IMR-90 (cell line): Measurements from ENCODE around the gene IL20. TPM values are rescaled to one million over a fixed set of nuclear protein-coding genes. Genes with fewer than 3 reads are reported as not detected.
A peak's percentile ranks its signal among the peaks of the same experiment; 100 is the strongest.

Experiments used
- ATAC-seq: fragments of 200-7000 bp; cut with Tn5 transposase; 2 replicates; pipeline ENCODE4 v1.9.1; 2020; ENCODE audit warnings: low read depth, mild to moderate bottlenecking, moderate library complexity
- BruUV-seq: library from RNA; stranded (reverse); fragments of 400-500 nt; replicated peaks from 2 replicates; lab custom pipeline; 2021; lab: Mats Ljungman, UMichigan
- CTCF ChIA-PET: fragments of 300-600 bp; formaldehyde crosslinking; extraction: SDS; loops from one replicate; lab custom pipeline; 2021; ENCODE audit warnings: antibody characterized with exemption; lab: Yijun Ruan, JAX
- POLR2A ChIA-PET: fragments of 300-600 bp; sonication (Branson Sonifier 250); formaldehyde crosslinking; loops from one replicate; lab custom pipeline; 2022; ENCODE audit warnings: antibody characterized with exemption; ENCODE audit not compliant: unreplicated experiment; lab: Charles Lee
- DNase-seq: peaks from one replicate; pipeline ENCODE4 v3.0.0; 2013
- H2AFZ ChIP-seq: replicated peaks from 2 replicates; pipeline ENCODE3; 2013; ENCODE audit warnings: low read length, mild to moderate bottlenecking; ENCODE audit not compliant: poor library complexity
- H2AK5ac ChIP-seq: 2 replicates; pipeline ENCODE4 v1.6.1; 2013; ENCODE audit warnings: low read depth, low read length, inconsistent platforms
- H2AK9ac ChIP-seq: replicated peaks from 2 replicates; pipeline ENCODE3; 2013; ENCODE audit warnings: mild to moderate bottlenecking, low read depth, low read length, moderate library complexity; ENCODE audit not compliant: poor library complexity
- H2BK120ac ChIP-seq: 2 replicates; pipeline ENCODE4 v1.6.1; 2013; ENCODE audit warnings: low read depth, low read length, inconsistent platforms
- H2BK15ac ChIP-seq: 3 replicates; pipeline ENCODE4 v1.6.1; 2013; ENCODE audit warnings: low read depth, low read length, inconsistent platforms
- H2BK20ac ChIP-seq: 2 replicates; pipeline ENCODE4 v1.6.1; 2013; ENCODE audit warnings: low read depth, mild to moderate bottlenecking, inconsistent platforms, low read length, moderate library complexity
- H2BK5ac ChIP-seq: 2 replicates; pipeline ENCODE4 v1.6.1; 2013; ENCODE audit warnings: mild to moderate bottlenecking, low read depth, low read length, inconsistent platforms; ENCODE audit not compliant: poor library complexity, severe bottlenecking
- H3K14ac ChIP-seq: replicated peaks from 2 replicates; pipeline ENCODE4 v1.6.1; 2013; ENCODE audit warnings: low read depth, low read length, inconsistent platforms
- H3K18ac ChIP-seq: 2 replicates; pipeline ENCODE4 v1.6.1; 2013; ENCODE audit warnings: low read depth, low read length, control low read depth
- H3K23ac ChIP-seq: 2 replicates; pipeline ENCODE4 v1.6.1; 2013; ENCODE audit warnings: low read depth, low read length, inconsistent platforms
- H3K27ac ChIP-seq: 2 replicates; pipeline ENCODE4 v1.5.1; 2013; ENCODE audit warnings: mild to moderate bottlenecking, control low read depth, low read length; ENCODE audit not compliant: insufficient read depth
- H3K27me3 ChIP-seq: 2 replicates; pipeline ENCODE4 v1.6.1; 2013; ENCODE audit warnings: low read length; ENCODE audit not compliant: control insufficient read depth, insufficient read depth
- H3K36me3 ChIP-seq: 2 replicates; pipeline ENCODE4 v1.6.1; 2013; ENCODE audit warnings: low read length, mixed read lengths; ENCODE audit not compliant: control insufficient read depth, insufficient read depth
- H3K4ac ChIP-seq: 2 replicates; pipeline ENCODE4 v1.6.1; 2013; ENCODE audit warnings: low read depth, low read length, inconsistent platforms
- H3K4me1 ChIP-seq: 2 replicates; pipeline ENCODE4 v1.6.1; 2013; ENCODE audit warnings: low read length, mixed read lengths; ENCODE audit not compliant: control insufficient read depth, insufficient read depth
- H3K4me2 ChIP-seq: 2 replicates; pipeline ENCODE4 v1.6.1; 2013; ENCODE audit warnings: low read depth, mild to moderate bottlenecking, control low read depth, low read length, moderate library complexity
- H3K4me3 ChIP-seq: 2 replicates; pipeline ENCODE4 v1.5.1; 2013; ENCODE audit warnings: low read depth, mild to moderate bottlenecking, control low read depth, low read length, moderate library complexity; ENCODE audit not compliant: insufficient read depth
- H3K56ac ChIP-seq: 2 replicates; pipeline ENCODE4 v1.6.1; 2013; ENCODE audit warnings: low read length, inconsistent platforms; ENCODE audit not compliant: insufficient read depth; ENCODE audit errors: extremely low read depth
- H3K79me1 ChIP-seq, 2 experiments: 2 replicates each; pipeline ENCODE4 v1.6.1; 2013; ENCODE audit warnings: low read length in 2 of 2, inconsistent platforms in 1 of 2, low read depth in 1 of 2
- H3K9ac ChIP-seq: 2 replicates; pipeline ENCODE4 v1.6.1; 2013; ENCODE audit warnings: low read depth, low read length, control low read depth
- H3K9me1 ChIP-seq: 2 replicates; pipeline ENCODE4 v1.6.1; 2013; ENCODE audit warnings: low read length, inconsistent platforms; ENCODE audit not compliant: insufficient read depth
- H3K9me3 ChIP-seq: 2 replicates; pipeline ENCODE4 v1.6.1; 2013; ENCODE audit warnings: low read length; ENCODE audit not compliant: control insufficient read depth, insufficient read depth
- H4K20me1 ChIP-seq: 2 replicates; pipeline ENCODE4 v1.6.1; 2013; ENCODE audit warnings: low read length, inconsistent platforms; ENCODE audit not compliant: insufficient read depth
- H4K5ac ChIP-seq: 2 replicates; pipeline ENCODE4 v1.6.1; 2013; ENCODE audit warnings: mild to moderate bottlenecking, low read depth, low read length, control low read depth
- H4K8ac ChIP-seq, 2 experiments: 2 replicates each; pipeline ENCODE4 v1.6.1; 2013; ENCODE audit warnings: low read depth in 2 of 2, low read length in 2 of 2, control low read depth in 1 of 2, inconsistent platforms in 1 of 2
- H4K91ac ChIP-seq: 2 replicates; pipeline ENCODE4 v1.6.1; 2013; ENCODE audit warnings: low read depth, low read length, inconsistent platforms; ENCODE audit not compliant: insufficient read depth
- CEBPB ChIP-seq: IDR thresholded peaks from 2 replicates; pipeline ENCODE4 v1.6.1; 2012; ENCODE audit warnings: low read depth, low read length, improper control_type of control experiment
- MAZ ChIP-seq: IDR thresholded peaks from 2 replicates; pipeline ENCODE4 v1.6.1; 2012; ENCODE audit warnings: low read depth, mild to moderate bottlenecking, low read length, improper control_type of control experiment, moderate library complexity, borderline replicate concordance
- POLR2A ChIP-seq: IDR thresholded peaks from 2 replicates; pipeline ENCODE4 v1.6.1; 2012; ENCODE audit warnings: mild to moderate bottlenecking, low read depth, low read length
- RAD21 ChIP-seq: IDR thresholded peaks from 2 replicates; pipeline ENCODE4 v1.6.1; 2012; ENCODE audit warnings: low read length, improper control_type of control experiment
- RCOR1 ChIP-seq: IDR thresholded peaks from 2 replicates; pipeline ENCODE4 v1.6.1; 2012; ENCODE audit warnings: mild to moderate bottlenecking, low read length, improper control_type of control experiment; ENCODE audit not compliant: insufficient replicate concordance
- SMC3 ChIP-seq: fragments of 150-350 bp; IDR thresholded peaks from 2 replicates; pipeline ENCODE4 v1.6.1; 2016; ENCODE audit warnings: low read depth, mild to moderate bottlenecking, antibody characterized with exemption, low read length, moderate library complexity
- WGBS, 2 experiments: methylation state at CpG; one replicate each; pipeline versions ENCODE4 v1.1.5 to v1.1.7; 2013; ENCODE audit warnings: missing lambda C conversion rate in 2 of 2; ENCODE audit not compliant: insufficient read length in 1 of 2; ENCODE audit errors: extremely low coverage in 2 of 2; 5-methylcytosine and 5-hydroxymethylcytosine counted together
- dilution Hi-C: fragments of 300-500 bp; cut with HindIII; formaldehyde crosslinking; loops from one replicate; pipeline ENCODE4 v1.14.3; 2018; ENCODE audit warnings: low sequenced_read_pairs; ENCODE audit not compliant: unreplicated experiment
- in situ Hi-C: fragments of 300-500 bp; cut with MboI; formaldehyde crosslinking; loops from 3 replicates; pipeline ENCODE4 v1.14.3; 2019; ENCODE audit warnings: low sequenced_read_pairs, inconsistent platforms, mixed read lengths
- intact Hi-C: fragments of 100-400 bp; cut with micrococcal nuclease; formaldehyde crosslinking; loops from 2 replicates; pipeline ENCODE4 v1.10.0; 2022
- polyA plus RNA-seq, 3 experiments: library from polyadenylated mRNA; depleted of rRNA; stranded (reverse); fragments of >200 nt; gene quantifications; 2 replicates each; pipeline ENCODE4 v1.2.3, GENCODE V29; 2012; ENCODE audit warnings: low replicate concordance in 1 of 3
- total RNA-seq: library from RNA; depleted of rRNA; stranded (reverse); fragments of >200 nt; gene quantifications from 2 replicates; pipeline ENCODE4 v1.2.3, GENCODE V29; 2012

The IL20 gene
- total and polyA plus RNA-seq, 2 of the 4 experiments (the other 2 are of a cell fraction): not detected

DNA sequence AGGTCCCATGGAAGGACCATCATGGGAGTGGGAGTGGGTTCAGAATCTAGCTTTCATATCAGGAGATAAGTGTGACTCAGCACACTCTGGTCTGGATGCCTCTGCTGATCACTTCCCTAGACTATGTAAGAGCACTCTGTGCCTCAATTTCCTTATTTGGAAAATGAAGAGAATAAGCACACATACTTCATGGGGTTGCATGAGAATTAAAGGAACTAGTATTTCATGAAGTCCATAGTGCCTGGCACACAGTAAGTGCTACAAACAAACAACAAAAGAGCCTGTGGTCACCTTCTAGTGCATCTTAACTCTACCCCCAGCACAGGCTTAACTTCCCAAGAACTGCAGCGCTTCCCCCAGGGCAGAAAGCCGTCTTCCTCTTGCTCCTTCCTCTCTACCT lies 9.6 kb upstream of the IL20 start:
- dilution Hi-C loops (no loop called here), intact Hi-C loops (no loop called here), in situ Hi-C loops (no loop called here)
- 0 out of 2 replicates have a peak, but pooled peaks cover 4% of the 10 kb centered on the region for H3K9me1 ChIP-seq
- H2BK20ac ChIP-seq: no peak overlapping the region
- H2BK5ac ChIP-seq: no peak overlapping the region
- H2AFZ ChIP-seq: no peak overlapping the region
- no peak for TF ChIP-seq SMC3
- TF ChIP-seq MAZ: no peak
- TF ChIP-seq POLR2A: no peak
- TF ChIP-seq RCOR1: no peak
- no peak for TF ChIP-seq CEBPB
- TF ChIP-seq RAD21: no peak
- H2BK15ac ChIP-seq: no peak overlapping the region
- no peak overlapping the region for H2AK5ac ChIP-seq
- H3K4me1 ChIP-seq: peaks cover 2% of the 10 kb centered on the region; the same call in 1 of the 2 replicates
- DNase-seq (no peak), ATAC-seq (no peak)
- peaks cover 12% of the 10 kb centered on the region for H3K27me3 ChIP-seq
- no peak overlapping the region for H3K18ac ChIP-seq
- H3K23ac ChIP-seq: no peak overlapping the region
- CTCF ChIA-PET: no interaction called here
- no peak overlapping the region for H3K27ac ChIP-seq
- H3K79me1 ChIP-seq: no peaks in the 10 kb centered on the region
- no peak overlapping the region for H3K4me2 ChIP-seq
- no peak overlapping the region for H3K4me3 ChIP-seq
- WGBS, 2 experiments: no CpG with 5 or more reads among the region's 2 CpGs
- H2BK120ac ChIP-seq: no peak overlapping the region
- H4K5ac ChIP-seq: no peak overlapping the region
- H3K9me3 ChIP-seq: no peaks in the 10 kb centered on the region
- H4K20me1 ChIP-seq: no peaks in the 10 kb centered on the region
- H3K4ac ChIP-seq: no peak overlapping the region
- POLR2A ChIA-PET: no interaction called here
- no peak overlapping the region for H2AK9ac ChIP-seq
- no peak overlapping the region for H3K56ac ChIP-seq
- no peak overlapping the region for H3K9ac ChIP-seq
- H4K8ac ChIP-seq: no peak overlapping the region
- no peaks in the 10 kb centered on the region for H3K36me3 ChIP-seq
- no TSS peak for BruUV-seq
- 0 out of 2 replicates have a peak overlapping the region, but pooled peaks have one; percentile 14 for H3K14ac ChIP-seq
- H4K91ac ChIP-seq: no peak overlapping the region
